Measurements from ENCODE around the gene RHEB.

- TF ChIP-seq CTCF (IDR thresholded peaks at IDR 0.05) (no peak), POLR2A (IDR thresholded peaks at IDR 0.05) (no peak)
Observed at GRCh38 chr7:151456782-151457181, 62.9 kb downstream of the RHEB start.

Measured in body of pancreas (tissue), 4 donors.